GM21423 (cell line): ENCODE data around the gene GIGYF1.
"Not testable (repeated sequence)": the region's sequence is repeated elsewhere in the genome, so short reads cannot be mapped to it uniquely, and the experiment has no call there.

Experiments
- ATAC-seq: cut with Tn5 transposase; IDR thresholded peaks from one replicate; pipeline ENCODE4 v1.9.1; 2021; ENCODE audit warnings: mild to moderate bottlenecking, moderate library complexity; ENCODE audit not compliant: unreplicated experiment

GIGYF1 gene

GRCh38 chr7:100673302-100673941 is 20.6 kb downstream of the GIGYF1 start, which contains the start of gene GNB2:
GNB2 (plus strand) TSS chr7:100673740; CDS start chr7:100676266, 2,526 bp downstream.
- ATAC-seq: peak; percentile 59

DNA sequence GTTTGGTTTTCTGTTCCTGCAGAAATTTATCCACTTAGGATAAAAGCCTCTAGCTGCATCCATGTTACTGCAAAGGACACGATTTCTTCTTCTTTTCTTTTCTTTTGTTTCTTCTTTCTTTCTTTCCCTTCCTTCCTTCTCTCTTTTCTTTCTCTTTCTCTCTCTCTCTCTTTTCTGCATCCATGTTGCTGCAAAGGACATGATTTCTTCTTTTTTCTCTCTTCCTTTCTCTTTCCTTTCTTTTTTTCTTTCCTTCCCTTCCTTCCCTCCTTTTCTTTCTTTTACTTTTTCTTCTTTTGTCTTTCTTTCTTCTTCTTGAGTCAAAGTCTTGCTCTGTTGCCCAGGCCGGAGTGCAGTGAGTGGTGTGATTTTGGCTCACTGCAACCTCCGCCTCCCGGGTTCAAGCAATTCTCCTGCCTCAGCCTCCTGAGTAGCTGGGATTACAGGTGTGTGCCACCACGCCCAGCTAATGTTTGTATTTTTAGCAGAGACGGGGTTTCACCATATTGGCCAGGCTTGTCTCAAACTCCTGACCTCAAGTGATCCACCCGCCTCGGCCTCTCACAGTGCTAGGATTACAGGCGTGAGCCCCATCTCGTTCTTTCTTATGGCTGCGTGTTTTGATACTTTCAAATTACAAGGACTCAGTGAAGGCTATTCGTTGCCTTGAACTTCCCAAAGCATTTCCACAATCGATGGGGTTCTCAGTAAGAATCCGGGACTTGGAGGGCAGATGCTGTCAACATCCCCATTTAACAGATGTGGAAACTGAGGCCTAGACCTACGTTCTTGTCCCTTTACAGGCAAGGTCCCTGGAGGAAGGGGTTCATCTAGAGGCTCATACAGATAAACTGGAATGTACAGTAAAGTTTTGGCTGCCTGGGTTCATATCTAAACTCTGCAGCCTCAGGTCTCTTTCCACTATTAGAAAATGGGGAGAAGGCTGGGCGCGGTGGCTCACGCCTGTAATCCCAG is 22.4 kb downstream of the GIGYF1 start:
- ATAC-seq: no peak

GRCh38 chr7:100670074-100670473 is 24.0 kb downstream of the GIGYF1 start:
- ATAC-seq: no peak

DNA sequence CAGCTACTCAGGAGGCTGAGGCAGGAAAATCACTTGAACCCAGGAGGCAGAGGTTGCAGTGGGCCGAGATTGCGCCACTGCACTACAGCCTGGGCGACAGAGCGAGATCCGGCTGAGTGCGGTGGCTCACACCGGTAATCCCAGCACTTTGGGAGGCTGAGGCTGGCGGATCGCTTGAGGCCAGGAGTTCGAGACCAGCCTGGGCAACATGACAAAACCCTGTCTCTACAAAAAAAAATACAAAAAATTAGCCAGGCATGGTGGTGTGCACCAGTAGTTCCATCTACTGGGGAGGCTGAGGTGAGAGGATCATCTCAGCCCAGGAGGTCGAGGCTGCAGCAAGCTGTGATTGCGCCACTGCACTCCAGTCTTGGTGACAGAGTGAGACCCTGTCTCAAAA is 24.9 kb downstream of the GIGYF1 start:
- ATAC-seq: not testable (repeated sequence)

DNA sequence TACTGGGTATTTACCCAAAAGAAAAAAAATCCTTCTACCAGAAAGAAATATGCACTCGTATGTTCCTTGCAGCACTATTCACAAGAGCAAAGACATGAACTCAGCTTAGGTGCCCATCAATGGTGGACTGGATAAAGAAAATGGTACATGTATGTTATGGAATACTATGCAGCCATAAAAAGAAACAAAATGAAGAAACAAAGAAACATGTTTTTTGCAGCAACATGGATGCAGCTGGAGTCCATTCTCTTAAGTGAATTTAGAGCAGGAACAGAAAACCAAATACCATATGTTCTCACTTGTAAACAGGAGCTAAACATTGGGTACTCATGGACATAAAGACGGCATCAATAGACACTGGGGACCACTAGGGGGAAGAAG is 26.0 kb downstream of the GIGYF1 start:
- ATAC-seq: no peak

DNA sequence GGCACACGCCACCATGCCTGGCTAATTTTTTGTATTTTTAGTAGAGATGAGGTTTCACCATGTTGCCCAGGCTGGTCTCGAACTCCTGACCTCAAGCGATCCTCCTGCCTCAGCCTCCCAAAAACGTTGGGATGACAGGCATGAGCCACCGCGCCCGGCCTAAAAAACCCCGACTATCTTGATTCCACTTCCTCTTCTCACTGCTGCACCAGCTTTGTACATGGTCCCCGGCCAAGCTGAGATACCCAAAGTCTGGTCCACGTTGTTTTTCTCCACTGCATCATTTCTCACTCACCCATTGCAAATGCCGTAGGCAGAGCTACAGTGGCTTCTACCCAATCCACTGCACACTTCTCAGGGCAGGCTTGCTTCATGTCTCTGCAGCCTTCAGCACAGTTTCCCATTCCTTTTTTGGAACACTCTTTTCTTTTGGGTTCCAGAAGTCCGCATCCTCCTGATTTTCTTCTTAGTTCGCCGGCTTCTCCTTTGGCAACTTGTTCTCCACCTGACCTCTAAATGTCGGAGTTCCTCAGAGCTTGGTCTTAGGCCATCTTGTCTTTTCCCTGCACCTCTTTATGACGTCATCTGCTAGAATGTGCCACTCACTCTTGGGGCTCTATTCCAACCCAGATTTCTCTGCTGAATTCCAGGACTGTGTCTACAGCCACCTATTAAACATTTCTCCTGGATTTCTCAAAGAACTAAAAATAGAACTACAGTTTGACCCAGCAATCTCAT is 26.6 kb downstream of the GIGYF1 start:
- ATAC-seq: no peak

DNA sequence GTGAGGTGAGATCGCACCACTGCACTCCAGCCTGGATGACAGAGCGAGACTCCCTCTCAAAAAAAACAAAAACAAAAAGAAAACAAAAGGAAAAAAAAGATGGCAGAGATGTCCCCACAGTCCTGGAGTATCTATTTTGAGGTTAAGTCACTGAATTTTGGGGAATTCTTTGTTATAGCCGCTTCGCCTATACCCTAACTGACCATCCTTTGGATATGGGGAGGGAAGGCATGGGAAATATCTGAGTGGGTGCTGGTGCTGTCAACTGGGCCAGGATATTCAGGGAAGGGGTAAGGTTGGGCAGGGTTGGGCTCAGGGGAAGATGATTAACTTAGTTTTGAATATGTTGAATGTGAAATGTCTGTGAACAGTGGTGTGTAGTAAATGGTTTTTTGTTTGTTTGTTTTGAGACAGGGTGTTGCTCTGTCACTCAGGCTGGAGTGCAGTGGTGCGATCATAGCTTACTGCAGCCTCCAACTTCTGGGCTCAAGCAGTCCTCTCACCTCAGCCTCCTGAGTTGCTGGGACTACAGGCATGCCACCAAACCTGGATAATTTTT is 28.8 kb downstream of the GIGYF1 start:
- no peak for ATAC-seq

GRCh38 chr7:100662194-100662776 is 31.8 kb downstream of the GIGYF1 start:
- not testable (repeated sequence) for ATAC-seq

DNA sequence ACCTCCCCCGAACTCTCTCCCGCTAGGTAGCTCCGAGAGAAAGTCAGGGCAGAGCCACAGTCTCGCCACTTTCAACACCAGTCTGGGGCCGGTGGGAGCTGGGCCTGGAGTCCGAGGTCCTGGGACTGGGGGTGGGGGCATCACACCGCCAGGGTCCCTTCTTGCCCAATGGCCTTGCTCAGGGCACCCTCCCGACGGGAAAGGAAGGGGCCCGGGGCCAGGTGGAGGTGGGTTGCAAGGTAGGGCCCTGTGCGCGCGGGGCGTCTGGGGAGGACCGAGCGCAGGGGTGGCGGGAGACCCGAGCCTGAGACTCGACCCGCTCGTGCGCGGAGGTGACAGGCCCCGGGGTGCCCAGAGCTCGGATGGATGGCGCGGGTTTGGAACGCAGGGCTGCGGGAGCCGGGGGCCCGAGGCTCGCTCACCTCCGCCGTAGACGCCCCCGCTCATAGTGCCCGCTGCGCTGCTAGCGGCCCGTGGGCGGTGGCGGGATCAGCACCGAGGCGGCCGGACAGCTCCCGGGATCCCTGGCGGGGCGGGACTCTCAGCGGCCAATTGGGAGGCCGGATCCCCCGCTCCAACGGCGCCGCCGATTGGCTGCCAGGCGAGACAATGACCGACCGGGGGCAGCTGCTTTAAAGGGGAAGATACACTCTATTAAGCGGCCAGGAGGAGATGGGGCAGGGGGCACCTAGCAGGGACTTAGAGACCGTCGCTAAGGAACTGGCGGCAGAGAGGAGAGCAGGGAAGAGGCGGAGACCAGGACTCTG is 38.0 kb downstream of the GIGYF1 start, which contains the start of gene ACTL6B:
Gene ACTL6B (minus strand): TSS at position 541 of the 767 bp plus-strand sequence. CDS start 94 bp downstream, at position 447.
- no peak for ATAC-seq

DNA sequence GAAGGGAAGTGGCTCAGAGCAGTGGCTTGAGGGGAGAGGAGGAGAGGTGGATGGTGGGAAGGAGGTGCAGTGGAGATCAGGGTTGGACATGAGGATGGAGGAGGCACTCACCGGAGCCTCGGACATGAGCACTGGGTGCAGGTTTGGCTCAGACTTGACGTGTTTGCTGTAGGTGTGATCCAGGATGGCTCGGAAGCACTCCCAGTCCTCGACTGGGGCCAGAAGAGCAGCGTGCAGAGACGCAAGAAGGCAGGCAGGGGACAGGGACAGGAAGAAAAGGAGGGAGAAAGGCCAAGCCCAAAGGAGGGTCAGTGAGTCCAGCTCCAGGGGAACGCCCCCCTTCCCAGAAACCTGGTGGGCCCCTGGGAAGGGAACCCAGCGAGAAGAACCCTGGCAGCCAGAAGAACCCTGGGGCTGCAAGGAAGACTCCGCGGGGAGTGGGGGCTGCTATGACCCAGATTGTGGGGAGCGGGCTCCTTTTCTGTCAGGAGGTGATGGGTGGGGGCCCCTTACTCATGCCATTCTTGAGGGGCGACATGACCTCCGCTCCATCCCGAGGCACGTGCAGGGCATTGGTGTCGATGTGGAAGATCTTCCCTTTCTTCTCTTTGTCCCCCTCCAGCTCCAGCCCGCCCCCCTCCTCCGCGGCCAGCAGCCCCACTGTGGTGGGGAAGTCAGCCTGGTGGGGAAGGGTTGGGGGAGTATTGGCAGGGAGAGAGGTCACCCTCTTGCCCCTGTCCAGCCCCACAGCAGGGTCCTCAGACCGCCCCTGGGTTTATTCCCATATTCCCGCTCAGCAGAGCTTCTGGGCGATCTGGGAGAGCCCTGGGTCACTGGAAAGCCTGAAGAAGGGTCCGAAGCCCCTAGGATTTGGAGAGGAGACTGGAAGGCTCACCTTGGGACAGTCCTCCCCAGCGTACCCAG is 38.9 kb downstream of the GIGYF1 start:
- ATAC-seq: no peak

- ATAC-seq: no peak
Observed at GRCh38 chr7:100649826-100650565, 44.1 kb downstream of the GIGYF1 start.

DNA sequence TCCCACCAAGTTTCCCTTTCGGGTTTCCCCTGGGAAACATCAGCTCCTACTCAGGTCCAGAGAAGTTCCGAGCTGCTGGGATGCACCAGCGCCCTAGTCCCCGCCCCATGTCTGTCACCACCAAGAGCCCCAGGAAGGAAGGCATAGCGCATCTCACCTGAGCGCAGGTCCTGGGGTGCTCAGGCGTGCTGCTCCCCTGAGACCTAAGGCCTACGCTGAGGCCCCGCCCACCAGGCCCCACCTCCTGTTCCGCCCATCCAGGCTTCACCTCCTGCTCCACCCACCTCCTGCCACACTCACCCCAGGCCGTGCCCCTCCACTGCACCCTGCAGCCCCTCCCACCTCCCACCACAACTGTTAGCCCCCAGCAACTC is 51.5 kb downstream of the GIGYF1 start:
- no peak for ATAC-seq

GRCh38 chr7:100641860-100642533 is 52.1 kb downstream of the GIGYF1 start:
- no peak for ATAC-seq

DNA sequence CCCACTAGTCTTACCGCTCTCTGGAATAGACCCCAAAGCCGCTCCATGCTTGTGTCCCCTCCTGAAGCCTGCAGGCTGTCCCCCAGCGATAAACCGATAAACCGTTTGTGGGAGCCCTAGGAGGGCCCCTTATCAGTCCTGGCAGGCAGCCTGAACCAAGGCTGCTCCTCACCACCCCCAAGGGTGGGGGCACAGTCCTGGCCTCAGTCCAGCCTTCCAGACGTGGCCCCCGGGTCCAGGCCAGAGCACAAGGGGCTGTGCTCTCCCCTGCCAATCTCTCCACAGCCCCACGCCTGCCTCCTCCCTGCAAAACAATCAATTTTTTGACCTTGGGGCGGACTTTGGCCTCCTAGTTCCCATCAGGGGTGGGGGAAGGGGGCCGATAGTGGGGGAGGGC is 52.6 kb downstream of the GIGYF1 start, which contains the start of gene TFR2:
Gene TFR2 (minus strand): TSS at position 90 of the 397 bp plus-strand sequence. CDS start 43 bp downstream, at position 47.
- no peak for ATAC-seq

GRCh38 chr7:100640517-100641440 is 53.3 kb downstream of the GIGYF1 start:
- no peak for ATAC-seq

DNA sequence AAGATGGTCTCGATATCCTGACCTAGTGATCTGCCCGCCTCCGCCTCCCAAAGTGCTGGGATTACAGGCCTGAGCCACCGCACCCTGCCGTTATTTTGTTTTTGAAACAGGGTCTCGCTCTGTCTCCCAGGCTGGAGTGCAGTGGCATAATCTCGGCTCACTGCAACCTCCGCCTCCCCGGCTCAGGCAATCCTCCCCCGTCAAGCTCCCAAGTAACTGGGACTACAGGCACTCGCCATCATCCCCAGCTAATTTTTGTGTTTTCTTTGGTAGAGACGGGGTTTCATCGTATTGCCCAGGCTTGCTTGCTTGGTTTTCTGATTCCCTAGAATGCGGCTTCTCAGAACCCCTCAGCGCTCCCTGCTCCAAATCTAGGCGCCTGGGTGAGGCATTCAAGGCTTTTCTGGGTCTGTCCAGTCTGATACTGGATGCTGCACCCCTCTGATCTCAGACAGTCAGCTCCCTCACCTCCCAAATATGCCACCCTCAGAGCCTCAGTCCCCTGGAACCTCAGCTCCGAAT is 54.0 kb downstream of the GIGYF1 start:
- ATAC-seq: no peak
